SK-N-SH (cell line): ENCODE results near the gene GJE1. TPM values are rescaled to one million over a fixed set of nuclear protein-coding genes. Genes with fewer than 3 reads are reported as not detected.

Source experiments
- CTCF ChIA-PET: fragments of 300-600, 350-600 bp; formaldehyde crosslinking; extraction: SDS; loops from one replicate; lab custom pipeline; 2021; lab: Yijun Ruan, JAX
- POLR2A ChIA-PET: fragments of 350-600 bp; sonication (Branson Sonifier 250); formaldehyde crosslinking; extraction: SDS; loops from one replicate; lab custom pipeline; 2020; ENCODE audit warnings: antibody characterized with exemption, inconsistent platforms; lab: Yijun Ruan, JAX
- DNase-seq: peaks from one replicate; pipeline ENCODE4 v3.0.0; 2012
- H2AFZ ChIP-seq: fragments of 200-600 bp; sonication (generic); 2 replicates; pipeline ENCODE4 v1.8.1; 2016; ENCODE audit warnings: antibody characterized with exemption, mild to moderate bottlenecking, low read depth
- H3F3A ChIP-seq: fragments of 200-600 bp; sonication (generic); replicated peaks from 2 replicates; pipeline ENCODE3; 2016; ENCODE audit warnings: antibody characterized with exemption, mild to moderate bottlenecking; ENCODE audit not compliant: insufficient read depth
- H3K27ac ChIP-seq, 2 experiments: fragments of 200-500 bp in 1 of 2; fragments of 200-600 bp in 1 of 2; sonication (Bioruptor generic) in 1 of 2; sonication (generic), shearing (Covaris generic) in 1 of 2; 2 replicates each; pipeline versions ENCODE4 v1.5.1 to v1.6.1; 2014 to 2016; ENCODE audit warnings: low read depth in 2 of 2, inconsistent platforms in 1 of 2, low read length in 1 of 2, mild to moderate bottlenecking in 1 of 2, mixed read lengths in 1 of 2
- H3K27me3 ChIP-seq: fragments of 200-600 bp; sonication (generic), shearing (Covaris generic); 2 replicates; pipeline ENCODE4 v1.6.1; 2016; ENCODE audit warnings: mixed run types; ENCODE audit not compliant: insufficient read depth
- H3K36me3 ChIP-seq, 2 experiments: fragments of 200-500 bp in 1 of 2; fragments of 200-600 bp in 1 of 2; sonication (Bioruptor generic) in 1 of 2; sonication (generic) in 1 of 2; replicated peaks in 1 of 2; 2 replicates each; pipeline versions ENCODE3 to v1.5.1; 2014 to 2016; ENCODE audit warnings: low read length in 1 of 2, mild to moderate bottlenecking in 1 of 2; ENCODE audit not compliant: insufficient read depth in 2 of 2, control insufficient read depth in 1 of 2
- H3K4me1 ChIP-seq, 2 experiments: fragments of 200-500 bp in 1 of 2; fragments of 200-600 bp in 1 of 2; sonication (Bioruptor generic) in 1 of 2; sonication (generic), shearing (Covaris generic) in 1 of 2; 2 replicates each; pipeline versions ENCODE4 v1.5.1 to v1.6.1; 2014 to 2016; ENCODE audit warnings: low read depth in 1 of 2, low read length in 1 of 2, mixed run types in 1 of 2; ENCODE audit not compliant: insufficient read depth in 2 of 2, control insufficient read depth in 1 of 2
- H3K4me2 ChIP-seq: fragments of 200-600 bp; sonication (generic), shearing (Covaris generic); 2 replicates; pipeline ENCODE4 v1.6.1; 2017; ENCODE audit warnings: mixed run types
- H3K4me3 ChIP-seq, 2 experiments: fragments of 200-500 bp in 1 of 2; fragments of 200-600 bp in 1 of 2; sonication (Bioruptor generic) in 1 of 2; sonication (generic), shearing (Covaris generic) in 1 of 2; 2 replicates each; pipeline versions ENCODE4 v1.5.1 to v1.8.1; 2014 to 2016; ENCODE audit warnings: low read depth in 2 of 2, inconsistent platforms in 1 of 2, low read length in 1 of 2, mild to moderate bottlenecking in 1 of 2, mixed read lengths in 1 of 2, moderate library complexity in 1 of 2
- H3K79me2 ChIP-seq: fragments of 200-600 bp; sonication (generic); 2 replicates; pipeline ENCODE4 v1.8.1; 2017; ENCODE audit warnings: mild to moderate bottlenecking; ENCODE audit not compliant: insufficient read depth
- H3K9ac ChIP-seq: fragments of 200-600 bp; sonication (generic); 2 replicates; pipeline ENCODE4 v1.6.1; 2017; ENCODE audit warnings: mixed run types
- H3K9me2 ChIP-seq: fragments of 200-600 bp; sonication (generic); 2 replicates; pipeline ENCODE4 v1.6.1; 2017; ENCODE audit warnings: mixed run types
- H3K9me3 ChIP-seq: fragments of 200-600 bp; sonication (generic); 2 replicates; pipeline ENCODE4 v1.6.1; 2017; ENCODE audit warnings: mixed run types, mild to moderate bottlenecking, moderate library complexity
- H4K20me1 ChIP-seq: fragments of 200-600 bp; sonication (generic); 2 replicates; pipeline ENCODE4 v1.6.1; 2017; ENCODE audit warnings: mild to moderate bottlenecking, mixed run types; ENCODE audit not compliant: insufficient read depth
- CHD2 ChIP-seq: fragments of 150-350 bp; IDR thresholded peaks from 2 replicates; pipeline ENCODE4 v1.6.1; 2018; ENCODE audit warnings: low read length; ENCODE audit not compliant: partially characterized antibody
- ELF1 ChIP-seq: IDR thresholded peaks from 2 replicates; pipeline ENCODE4 v1.4.0; 2012
- EP300 ChIP-seq, 2 experiments: IDR thresholded peaks; 2 replicates each; pipeline versions ENCODE4 v1.4.0 to v1.6.1; 2012; ENCODE audit warnings: borderline replicate concordance in 1 of 2, low read depth in 1 of 2, low read length in 1 of 2
- FOXJ3 ChIP-seq: sonication (generic); formaldehyde crosslinking; IDR thresholded peaks from 2 replicates; pipeline ENCODE4 v1.5.1; 2020; ENCODE audit warnings: mild to moderate bottlenecking, missing genetic modification reagents
- MAX ChIP-seq: IDR thresholded peaks from 2 replicates; pipeline ENCODE4 v1.4.0; 2012; ENCODE audit warnings: low read depth
- MEF2A ChIP-seq: IDR thresholded peaks from 2 replicates; pipeline ENCODE4 v1.4.0; 2012; ENCODE audit warnings: low read depth, borderline replicate concordance
- MXI1 ChIP-seq: IDR thresholded peaks from 2 replicates; pipeline ENCODE4 v1.6.1; 2012; ENCODE audit warnings: mild to moderate bottlenecking, low read depth, low read length, improper control_type of control experiment
- NFIC ChIP-seq: IDR thresholded peaks from 2 replicates; pipeline ENCODE4 v1.4.0; 2012; ENCODE audit warnings: borderline replicate concordance
- NRF1 ChIP-seq: IDR thresholded peaks from 2 replicates; pipeline ENCODE4 v1.6.1; 2012; ENCODE audit warnings: low read depth, mild to moderate bottlenecking, low read length
- POLR2AphosphoS5 ChIP-seq: IDR thresholded peaks from 2 replicates; pipeline ENCODE4 v1.6.1; 2012; ENCODE audit warnings: low read depth, low read length
- RAD21 ChIP-seq: IDR thresholded peaks from 2 replicates; pipeline ENCODE4 v1.6.1; 2012; ENCODE audit warnings: mild to moderate bottlenecking, low read length
- REST ChIP-seq: IDR thresholded peaks from 2 replicates; pipeline ENCODE4 v1.6.1; 2012; ENCODE audit warnings: mild to moderate bottlenecking, low read depth, low read length, moderate library complexity
- RXRA ChIP-seq: IDR thresholded peaks from 2 replicates; pipeline ENCODE4 v1.4.0; 2012; ENCODE audit warnings: low read depth, mild to moderate bottlenecking, borderline replicate concordance
- TAF1 ChIP-seq: IDR thresholded peaks from 2 replicates; pipeline ENCODE4 v1.6.1; 2012; ENCODE audit warnings: low read depth, mild to moderate bottlenecking, low read length, moderate library complexity, borderline replicate concordance
- TCF12 ChIP-seq: IDR thresholded peaks from 2 replicates; pipeline ENCODE4 v1.4.0; 2012
- TEAD4 ChIP-seq: IDR thresholded peaks from 2 replicates; pipeline ENCODE4 v1.4.0; 2012; ENCODE audit warnings: mild to moderate bottlenecking, borderline replicate concordance; ENCODE audit not compliant: insufficient read depth
- USF1 ChIP-seq: IDR thresholded peaks from 2 replicates; pipeline ENCODE4 v1.4.0; 2012; ENCODE audit warnings: low read depth, borderline replicate concordance
- USF2 ChIP-seq: fragments of 150-350 bp; IDR thresholded peaks from 2 replicates; pipeline ENCODE4 v1.6.1; 2017; ENCODE audit warnings: antibody characterized with exemption, low read length, low read depth, borderline replicate concordance
- ZBTB33 ChIP-seq: IDR thresholded peaks from 2 replicates; pipeline ENCODE4 v1.4.0; 2012; ENCODE audit warnings: low read depth, borderline replicate concordance
- WGBS: methylation state at CpG from one replicate; pipeline ENCODE4 v1.1.6; 2017; ENCODE audit warnings: low lambda C conversion rate; 5-methylcytosine and 5-hydroxymethylcytosine counted together
- polyA plus RNA-seq, 3 experiments: library from polyadenylated mRNA; depleted of rRNA; stranded (reverse); fragments of >200 nt; gene quantifications; 2 replicates each; pipeline ENCODE4 v1.2.3, GENCODE V29; 2012

Gene GJE1
- polyA plus RNA-seq, 1 of the 3 experiments (the other 2 are of a cell fraction) = not detected

GRCh38 chr6:142174703-142175102 lies 42.0 kb downstream of the GJE1 start:
- no peak overlapping the region for H3K4me2 ChIP-seq
- ChIA-PET CTCF (no interaction called here), POLR2A (no interaction called here)
- peaks cover 81 to 83% of the 10 kb centered on the region in 2 experiments for H3K36me3 ChIP-seq
- H3K79me2 ChIP-seq = peaks cover 23% of the 10 kb centered on the region
- no peak overlapping the region for H3K4me3 ChIP-seq
- no peaks in the 10 kb centered on the region for H3K27me3 ChIP-seq
- no peak for DNase-seq
- H3K9me3 ChIP-seq = peaks cover 19% of the 10 kb centered on the region
- no peaks in the 10 kb centered on the region for H4K20me1 ChIP-seq
- TF ChIP-seq ZBTB33 (no peak), RAD21 (no peak), CHD2 (no peak), ELF1 (no peak), MXI1 (no peak), USF1 (no peak), NFIC (no peak)
- H3K9me2 ChIP-seq = 0 out of 2 replicates have a peak, but pooled peaks cover 3% of the 10 kb centered on the region
- no peak overlapping the region for H2AFZ ChIP-seq
- H3K27ac ChIP-seq = no peak overlapping the region
- no peak overlapping the region for H3K9ac ChIP-seq
- peaks cover 12% of the 10 kb centered on the region for H3F3A ChIP-seq
- H3K4me1 ChIP-seq = no peaks in the 10 kb centered on the region
- WGBS = over 99% methylated on average over 6 of the region's 6 CpGs

GRCh38 chr6:142178129-142178528 lies 45.4 kb downstream of the GJE1 start:
- H3K4me3 ChIP-seq = no peak overlapping the region
- no peaks in the 10 kb centered on the region for H3K4me1 ChIP-seq
- H2AFZ ChIP-seq = no peak overlapping the region
- no peaks in the 10 kb centered on the region for H3K27me3 ChIP-seq
- no peak overlapping the region for H3K27ac ChIP-seq
- TF ChIP-seq REST (no peak), MEF2A (no peak), EP300 (IDR thresholded peaks at IDR 0.05; ENCODE audit: borderline replicate concordance in 1 of 2, low read depth in 1 of 2, low read length in 1 of 2) (no peak), TCF12 (no peak), NRF1 (no peak), MAX (no peak), FOXJ3 (CRISPR knock-in tag) (no peak), POLR2AphosphoS5 (no peak), RAD21 (no peak), ELF1 (no peak), TAF1 (no peak), TEAD4 (no peak), RXRA (no peak), USF2 (no peak), USF1 (no peak), NFIC (no peak)
- TF ChIP-seq, all 33 proteins: peak for 0
- DNase-seq = no peak
- ChIA-PET POLR2A (no interaction called here), CTCF (interaction anchor here (1.0 to 1.4 kb wide), 3 partner anchors 18 to 30 kb away, joined by 3 to 5 read pairs (median 5); no protein-coding TSS in a partner anchor)
- Histone ChIP-seq H3K9me3 (peaks cover 19% of the 10 kb centered on the region), H3K9me2 (0 out of 2 replicates have a peak, but pooled peaks cover 3% of the 10 kb centered on the region), H4K20me1 (no peaks in the 10 kb centered on the region), H3K4me2 (no peak overlapping the region), H3K79me2 (peaks cover 21% of the 10 kb centered on the region), H3K9ac (no peak overlapping the region), H3K36me3 (peaks cover 60 to 74% of the 10 kb centered on the region in 2 experiments), H3F3A (peaks cover 12% of the 10 kb centered on the region)
